Measurements from ENCODE around the gene TRAPPC12. TPM values are rescaled to one million over a fixed set of nuclear protein-coding genes. Genes with fewer than 3 reads are reported as not detected.

Gene TRAPPC12
- total RNA-seq, 3 donors from 2014 or later (not counting 1 experiment from before 2014, with no cell fraction given), result 65.1 to 92.6 (median 86.7) TPM

- H3K9me3 Mint-ChIP-seq, result peaks cover 4 to 9% of the 10 kb centered on the region in 2 donors
- DNase-seq, result no peak
- H3K4me1 Mint-ChIP-seq, result peaks cover 9 to 13% of the 10 kb centered on the region in 2 donors
- intact Hi-C loops (cut with micrococcal nuclease), result no loop called here
- WGBS (ENCODE audit: insufficient coverage), result 93% methylated on average over 5 of the region's 5 CpGs
- H3K36me3 Mint-ChIP-seq, result peaks cover 19% of the 10 kb centered on the region
- H3K27me3 Mint-ChIP-seq (ENCODE audit: low read depth in 2 of 2), result no peaks in the 10 kb centered on the region
- no peaks in the 10 kb centered on the region for H3K4me1 ChIP-seq (ENCODE audit: control insufficient read depth, insufficient read depth, low read length)
- ATAC-seq, result no peak
- no peak overlapping the region for H3K4me3 Mint-ChIP-seq
- no peak overlapping the region for H3K27ac Mint-ChIP-seq
- H3K4me3 ChIP-seq (ENCODE audit: low read length), result no peak overlapping the region
- H3K36me3 ChIP-seq (ENCODE audit: control insufficient read depth, insufficient read depth, low read length), result peaks cover 30% of the 10 kb centered on the region
- H3K27me3 ChIP-seq (ENCODE audit: control insufficient read depth, insufficient read depth, low read length), result no peaks in the 10 kb centered on the region
- no peak overlapping the region for H3K27ac ChIP-seq (ENCODE audit: low read length)
- TF ChIP-seq CTCF (IDR thresholded peaks at IDR 0.05), result no peak
- peaks cover 13% of the 10 kb centered on the region for H3K9me3 ChIP-seq (ENCODE audit: control insufficient read depth, insufficient read depth, low read length)
These were observed 19.4 kb downstream of the TRAPPC12 start for GRCh38 chr2:3398857-3399256.

GRCh38 chr2:3399381-3399780, 19.9 kb downstream of the TRAPPC12 start:
- Mint-ChIP-seq H3K9me3 (peaks cover 4 to 9% of the 10 kb centered on the region in 2 donors), H3K36me3 (peaks cover 19% of the 10 kb centered on the region), H3K27me3 (ENCODE audit: low read depth in 2 of 2) (no peaks in the 10 kb centered on the region), H3K4me1 (peaks cover 14 to 17% of the 10 kb centered on the region in 2 donors), H3K4me3 (no peak overlapping the region), H3K27ac (no peak overlapping the region)
- no peak for DNase-seq
- no peak for TF ChIP-seq CTCF (IDR thresholded peaks at IDR 0.05)
- Histone ChIP-seq H3K4me1 (ENCODE audit: control insufficient read depth, insufficient read depth, low read length) (no peaks in the 10 kb centered on the region), H3K27me3 (ENCODE audit: control insufficient read depth, insufficient read depth, low read length) (no peaks in the 10 kb centered on the region), H3K36me3 (ENCODE audit: control insufficient read depth, insufficient read depth, low read length) (peaks cover 29% of the 10 kb centered on the region), H3K27ac (ENCODE audit: low read length) (no peak overlapping the region), H3K9me3 (ENCODE audit: control insufficient read depth, insufficient read depth, low read length) (peaks cover 13% of the 10 kb centered on the region), H3K4me3 (ENCODE audit: low read length) (no peak overlapping the region)
- WGBS (ENCODE audit: insufficient coverage), result 96% methylated on average over 3 of the region's 3 CpGs
- intact Hi-C loops (cut with micrococcal nuclease), result no loop called here
- ATAC-seq, result no peak

- H3K4me3 Mint-ChIP-seq, result no peak overlapping the region
- H3K36me3 Mint-ChIP-seq, result peaks cover 19% of the 10 kb centered on the region
- H3K27me3 Mint-ChIP-seq (ENCODE audit: low read depth in 2 of 2), result no peaks in the 10 kb centered on the region
- 86% methylated on average over 9 of the region's 9 CpGs for WGBS (ENCODE audit: insufficient coverage)
- H3K4me1 ChIP-seq (ENCODE audit: control insufficient read depth, insufficient read depth, low read length), result no peaks in the 10 kb centered on the region
- H3K9me3 ChIP-seq (ENCODE audit: control insufficient read depth, insufficient read depth, low read length), result peaks cover 13% of the 10 kb centered on the region
- peaks cover 32% of the 10 kb centered on the region for H3K36me3 ChIP-seq (ENCODE audit: control insufficient read depth, insufficient read depth, low read length)
- H3K4me3 ChIP-seq (ENCODE audit: low read length), result no peak overlapping the region
- no peak for TF ChIP-seq CTCF (IDR thresholded peaks at IDR 0.05)
- DNase-seq, result no peak
- peaks cover 16 to 20% of the 10 kb centered on the region in 2 donors for H3K4me1 Mint-ChIP-seq
- peaks cover 4 to 9% of the 10 kb centered on the region in 2 donors for H3K9me3 Mint-ChIP-seq
- no peak overlapping the region for H3K27ac Mint-ChIP-seq
- ATAC-seq, result no peak
- intact Hi-C loops (cut with micrococcal nuclease), result no loop called here
- no peak overlapping the region for H3K27ac ChIP-seq (ENCODE audit: low read length)
- H3K27me3 ChIP-seq (ENCODE audit: control insufficient read depth, insufficient read depth, low read length), result no peaks in the 10 kb centered on the region
These were observed 20.3 kb downstream of the TRAPPC12 start for GRCh38 chr2:3399829-3400228.

Data from natural killer cell (primary cell).